ENCODE measurements around the gene NCKAP1.

DNA sequence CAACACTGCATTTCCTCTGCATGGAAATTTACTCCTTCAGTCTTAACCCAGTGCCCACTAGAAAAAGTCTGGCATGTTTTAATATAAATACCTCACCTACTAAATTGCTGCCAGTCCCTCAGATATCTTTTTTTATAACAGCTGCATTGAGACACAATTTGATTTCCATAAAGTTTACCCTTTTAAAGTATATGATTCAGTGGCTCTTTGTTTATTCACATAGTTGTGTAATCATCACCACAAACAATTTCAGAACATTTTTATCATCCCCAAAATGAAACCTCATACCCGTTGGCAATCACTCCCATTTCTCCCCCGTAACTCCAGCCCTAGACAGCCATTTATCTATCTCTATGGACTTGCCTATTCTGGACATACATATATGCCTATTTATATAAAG is 154.8 kb downstream of the NCKAP1 start:
- TF ChIP-seq, protein P1, sequence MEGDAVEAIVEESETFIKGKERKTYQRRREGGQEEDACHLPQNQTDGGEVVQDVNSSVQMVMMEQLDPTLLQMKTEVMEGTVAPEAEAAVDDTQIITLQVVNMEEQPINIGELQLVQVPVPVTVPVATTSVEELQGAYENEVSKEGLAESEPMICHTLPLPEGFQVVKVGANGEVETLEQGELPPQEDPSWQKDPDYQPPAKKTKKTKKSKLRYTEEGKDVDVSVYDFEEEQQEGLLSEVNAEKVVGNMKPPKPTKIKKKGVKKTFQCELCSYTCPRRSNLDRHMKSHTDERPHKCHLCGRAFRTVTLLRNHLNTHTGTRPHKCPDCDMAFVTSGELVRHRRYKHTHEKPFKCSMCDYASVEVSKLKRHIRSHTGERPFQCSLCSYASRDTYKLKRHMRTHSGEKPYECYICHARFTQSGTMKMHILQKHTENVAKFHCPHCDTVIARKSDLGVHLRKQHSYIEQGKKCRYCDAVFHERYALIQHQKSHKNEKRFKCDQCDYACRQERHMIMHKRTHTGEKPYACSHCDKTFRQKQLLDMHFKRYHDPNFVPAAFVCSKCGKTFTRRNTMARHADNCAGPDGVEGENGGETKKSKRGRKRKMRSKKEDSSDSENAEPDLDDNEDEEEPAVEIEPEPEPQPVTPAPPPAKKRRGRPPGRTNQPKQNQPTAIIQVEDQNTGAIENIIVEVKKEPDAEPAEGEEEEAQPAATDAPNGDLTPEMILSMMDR (IDR thresholded peaks at IDR 0.05; ENCODE audit: insufficient read depth, low read length): no peak
- TF ChIP-seq, protein P2, sequence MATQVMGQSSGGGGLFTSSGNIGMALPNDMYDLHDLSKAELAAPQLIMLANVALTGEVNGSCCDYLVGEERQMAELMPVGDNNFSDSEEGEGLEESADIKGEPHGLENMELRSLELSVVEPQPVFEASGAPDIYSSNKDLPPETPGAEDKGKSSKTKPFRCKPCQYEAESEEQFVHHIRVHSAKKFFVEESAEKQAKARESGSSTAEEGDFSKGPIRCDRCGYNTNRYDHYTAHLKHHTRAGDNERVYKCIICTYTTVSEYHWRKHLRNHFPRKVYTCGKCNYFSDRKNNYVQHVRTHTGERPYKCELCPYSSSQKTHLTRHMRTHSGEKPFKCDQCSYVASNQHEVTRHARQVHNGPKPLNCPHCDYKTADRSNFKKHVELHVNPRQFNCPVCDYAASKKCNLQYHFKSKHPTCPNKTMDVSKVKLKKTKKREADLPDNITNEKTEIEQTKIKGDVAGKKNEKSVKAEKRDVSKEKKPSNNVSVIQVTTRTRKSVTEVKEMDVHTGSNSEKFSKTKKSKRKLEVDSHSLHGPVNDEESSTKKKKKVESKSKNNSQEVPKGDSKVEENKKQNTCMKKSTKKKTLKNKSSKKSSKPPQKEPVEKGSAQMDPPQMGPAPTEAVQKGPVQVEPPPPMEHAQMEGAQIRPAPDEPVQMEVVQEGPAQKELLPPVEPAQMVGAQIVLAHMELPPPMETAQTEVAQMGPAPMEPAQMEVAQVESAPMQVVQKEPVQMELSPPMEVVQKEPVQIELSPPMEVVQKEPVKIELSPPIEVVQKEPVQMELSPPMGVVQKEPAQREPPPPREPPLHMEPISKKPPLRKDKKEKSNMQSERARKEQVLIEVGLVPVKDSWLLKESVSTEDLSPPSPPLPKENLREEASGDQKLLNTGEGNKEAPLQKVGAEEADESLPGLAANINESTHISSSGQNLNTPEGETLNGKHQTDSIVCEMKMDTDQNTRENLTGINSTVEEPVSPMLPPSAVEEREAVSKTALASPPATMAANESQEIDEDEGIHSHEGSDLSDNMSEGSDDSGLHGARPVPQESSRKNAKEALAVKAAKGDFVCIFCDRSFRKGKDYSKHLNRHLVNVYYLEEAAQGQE (IDR thresholded peaks at IDR 0.05; ENCODE audit: insufficient replicate concordance, low read depth): no peak
- TF ChIP-seq POLR2AphosphoS5 (IDR thresholded peaks at IDR 0.05; ENCODE audit: low read depth): no peak
